ENCODE results near the gene PLEKHA5. TPM values are rescaled to one million over a fixed set of nuclear protein-coding genes. Genes with fewer than 3 reads are reported as not detected.
"Not testable (repeated sequence)": the region's sequence is repeated elsewhere in the genome, so short reads cannot be mapped to it uniquely, and the experiment has no call there.

Gene PLEKHA5
- total RNA-seq, 1 donor from 2014 or later, result 32.3 TPM

DNA sequence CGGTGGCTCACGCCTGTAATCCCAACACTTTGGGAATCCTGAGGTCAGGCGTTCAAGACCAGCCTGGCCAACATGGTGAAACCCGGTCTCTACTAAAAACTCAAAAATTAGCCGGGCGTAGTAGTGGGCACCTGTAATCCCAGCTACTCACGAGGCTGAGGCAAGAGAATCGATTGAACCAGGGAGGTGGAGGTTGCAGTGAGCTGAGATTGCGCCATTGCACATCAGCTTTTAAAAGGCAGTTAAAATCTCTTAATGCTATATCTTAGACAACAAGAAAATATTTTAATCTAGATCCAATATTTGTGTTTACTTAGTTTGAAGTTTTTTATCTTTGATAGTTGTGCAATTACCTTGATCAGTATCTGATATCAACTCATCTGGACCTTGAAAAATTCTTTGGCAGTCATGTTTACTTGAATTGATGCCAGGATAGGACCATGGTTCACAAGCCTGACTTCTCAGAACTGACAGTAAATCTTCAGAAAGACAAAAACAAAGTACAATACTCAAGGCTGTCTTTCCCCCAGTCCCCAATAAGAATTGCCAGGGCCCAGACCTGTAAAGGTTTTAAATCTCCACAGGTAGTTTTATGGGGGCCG is 174.7 kb downstream of the PLEKHA5 start:
- DNase-seq (ENCODE audit: extremely low spot score, unreplicated experiment), result no peak
- peaks cover 19% of the 10 kb centered on the region for H3K36me3 Mint-ChIP-seq (ENCODE audit: unreplicated experiment)
- H3K9me3 Mint-ChIP-seq (ENCODE audit: unreplicated experiment), result no peaks in the 10 kb centered on the region
- no peak overlapping the region for H3K4me3 Mint-ChIP-seq (ENCODE audit: unreplicated experiment)
- H3K27ac Mint-ChIP-seq (ENCODE audit: unreplicated experiment), result no peak overlapping the region
- no peak for TF ChIP-seq CTCF (IDR thresholded peaks at IDR 0.05)
- H3K27me3 Mint-ChIP-seq (ENCODE audit: unreplicated experiment), result no peaks in the 10 kb centered on the region
- H3K4me1 Mint-ChIP-seq (ENCODE audit: unreplicated experiment), result no peaks in the 10 kb centered on the region

- H3K9me3 Mint-ChIP-seq (ENCODE audit: unreplicated experiment); H3K27me3 Mint-ChIP-seq (ENCODE audit: unreplicated experiment); H3K4me1 Mint-ChIP-seq (ENCODE audit: unreplicated experiment); H3K4me3 Mint-ChIP-seq (ENCODE audit: unreplicated experiment); DNase-seq (ENCODE audit: extremely low spot score, unreplicated experiment); H3K27ac Mint-ChIP-seq (ENCODE audit: unreplicated experiment): not testable (repeated sequence)
- H3K36me3 Mint-ChIP-seq (ENCODE audit: unreplicated experiment), result peaks cover 14% of the 10 kb centered on the region
These were observed 176.1 kb downstream of the PLEKHA5 start for GRCh38 chr12:19305621-19306020.

- TF ChIP-seq CTCF (IDR thresholded peaks at IDR 0.05), result no peak
- peak; percentile 80 for DNase-seq (ENCODE audit: extremely low spot score, unreplicated experiment)
- no peaks in the 10 kb centered on the region for H3K4me1 Mint-ChIP-seq (ENCODE audit: unreplicated experiment)
- no peak overlapping the region for H3K4me3 Mint-ChIP-seq (ENCODE audit: unreplicated experiment)
- no peak overlapping the region for H3K27ac Mint-ChIP-seq (ENCODE audit: unreplicated experiment)
- H3K9me3 Mint-ChIP-seq (ENCODE audit: unreplicated experiment), result no peaks in the 10 kb centered on the region
- no peaks in the 10 kb centered on the region for H3K27me3 Mint-ChIP-seq (ENCODE audit: unreplicated experiment)
- H3K36me3 Mint-ChIP-seq (ENCODE audit: unreplicated experiment), result peaks cover 14% of the 10 kb centered on the region
These were observed 176.8 kb downstream of the PLEKHA5 start for GRCh38 chr12:19306366-19306765.

DNA sequence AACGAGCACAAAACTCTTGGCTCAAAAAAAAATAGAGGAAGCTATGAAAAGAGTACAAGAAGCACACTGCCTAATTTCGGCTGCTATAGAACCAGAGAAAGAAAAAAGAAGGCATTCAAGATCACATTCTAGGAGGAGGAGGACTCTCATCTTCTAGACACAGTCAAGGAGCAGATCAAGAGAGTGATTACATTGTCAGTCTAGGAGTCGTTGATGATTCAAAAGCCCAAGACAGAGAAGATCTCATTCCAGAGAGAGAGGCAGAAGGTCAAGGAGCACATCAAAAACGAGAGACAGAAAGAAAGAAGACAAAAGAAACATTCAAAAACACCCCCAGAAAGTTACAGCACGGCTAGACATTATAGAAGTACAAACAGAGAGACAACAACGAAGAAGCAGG is 177.9 kb downstream of the PLEKHA5 start:
- no peak for TF ChIP-seq CTCF (IDR thresholded peaks at IDR 0.05)

GRCh38 chr12:19311165-19311564 is 181.6 kb downstream of the PLEKHA5 start:
- Mint-ChIP-seq H3K36me3 (ENCODE audit: unreplicated experiment) (peaks cover 15% of the 10 kb centered on the region), H3K9me3 (ENCODE audit: unreplicated experiment) (no peaks in the 10 kb centered on the region)

More for the DNA sequence above, 177.9 kb downstream of the PLEKHA5 start:
- Mint-ChIP-seq H3K9me3 (ENCODE audit: unreplicated experiment) (no peaks in the 10 kb centered on the region), H3K4me1 (ENCODE audit: unreplicated experiment) (no peaks in the 10 kb centered on the region), H3K27me3 (ENCODE audit: unreplicated experiment) (no peaks in the 10 kb centered on the region), H3K27ac (ENCODE audit: unreplicated experiment) (no peak overlapping the region), H3K36me3 (ENCODE audit: unreplicated experiment) (peaks cover 17% of the 10 kb centered on the region), H3K4me3 (ENCODE audit: unreplicated experiment) (no peak overlapping the region)
- DNase-seq (ENCODE audit: extremely low spot score, unreplicated experiment), result no peak

More at GRCh38 chr12:19311165-19311564, 181.6 kb downstream of the PLEKHA5 start:
- TF ChIP-seq CTCF (IDR thresholded peaks at IDR 0.05), result no peak
- no peaks in the 10 kb centered on the region for H3K27me3 Mint-ChIP-seq (ENCODE audit: unreplicated experiment)
- H3K4me3 Mint-ChIP-seq (ENCODE audit: unreplicated experiment), result no peak overlapping the region
- peaks cover 1% of the 10 kb centered on the region for H3K4me1 Mint-ChIP-seq (ENCODE audit: unreplicated experiment)
- no peak for DNase-seq (ENCODE audit: extremely low spot score, unreplicated experiment)
- H3K27ac Mint-ChIP-seq (ENCODE audit: unreplicated experiment), result no peak overlapping the region

All from osteocyte (in vitro differentiated cells).